GM03348 (cell line): ENCODE results near the gene CEACAM20.
"Not testable (repeated sequence)": the region's sequence is repeated elsewhere in the genome, so short reads cannot be mapped to it uniquely, and the experiment has no call there.

Experiments used
- DNase-seq: peaks from one replicate; pipeline ENCODE4 v3.0.0; 2012; ENCODE audit warnings: low spot score

Gene CEACAM20

GRCh38 chr19:44548736-44549135 is 19.3 kb upstream of the CEACAM20 start:
- DNase-seq, result peak; percentile 25

- no peak for DNase-seq
These were observed 14.6 kb upstream of the CEACAM20 start for GRCh38 chr19:44544031-44544430.

GRCh38 chr19:44542671-44543070 is 13.2 kb upstream of the CEACAM20 start:
- no peak for DNase-seq

GRCh38 chr19:44540736-44541135 is 11.3 kb upstream of the CEACAM20 start:
- DNase-seq, result no peak

- DNase-seq, result no peak
These were observed 10.5 kb upstream of the CEACAM20 start for GRCh38 chr19:44539991-44540390.

DNA sequence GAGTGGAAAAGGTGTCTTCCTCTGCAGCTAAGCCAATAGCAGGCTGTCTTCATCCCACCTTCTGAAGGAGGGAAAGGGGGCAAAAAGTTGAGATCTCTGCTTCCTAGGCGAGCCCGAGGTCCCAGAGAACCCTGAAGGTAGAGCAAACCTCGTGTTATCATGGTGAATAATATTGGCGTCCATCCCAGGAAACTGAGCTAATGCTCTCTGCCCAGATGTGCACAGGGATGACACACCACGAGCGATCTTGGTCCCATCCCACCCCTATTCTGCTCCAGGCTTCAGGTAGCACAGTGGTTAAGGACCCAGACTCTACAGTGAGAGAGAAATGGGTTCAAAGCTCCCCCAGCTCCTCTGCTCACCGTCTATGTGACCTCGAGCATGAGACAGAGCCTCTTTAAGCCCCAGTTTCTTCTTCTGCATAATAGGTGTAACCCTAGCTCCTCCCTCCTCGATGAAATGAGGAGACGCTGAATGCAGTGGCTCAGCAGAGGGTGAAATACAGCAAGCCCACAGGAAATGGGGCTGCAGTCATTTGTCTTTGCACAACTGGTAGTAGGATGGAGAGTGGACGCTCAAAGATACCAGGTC is 9.9 kb upstream of the CEACAM20 start:
- peak; percentile 29 for DNase-seq

DNA sequence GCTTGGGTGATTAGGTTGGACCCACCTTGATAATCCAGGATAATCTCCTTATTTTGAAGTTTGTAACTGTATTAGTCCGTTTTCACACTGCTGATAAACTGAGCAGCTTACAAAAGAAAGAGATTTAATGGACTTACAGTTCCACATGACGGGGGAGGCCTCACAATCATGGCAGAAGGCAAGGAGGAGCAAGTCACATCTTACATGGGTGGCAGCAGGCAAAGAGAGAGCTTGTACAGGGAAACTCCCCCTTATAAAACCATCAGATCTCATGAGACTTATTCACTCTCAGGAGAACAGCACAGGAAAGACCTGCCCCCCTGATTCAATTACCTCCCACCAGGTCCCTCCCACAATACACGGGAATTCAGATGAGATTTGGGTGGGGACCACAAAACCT is 5.9 kb upstream of the CEACAM20 start:
- not testable (repeated sequence) for DNase-seq

GRCh38 chr19:44532819-44533218 is 3.3 kb upstream of the CEACAM20 start:
- no peak for DNase-seq

- DNase-seq, result no peak
These were observed 1.3 kb upstream of the CEACAM20 start for GRCh38 chr19:44530777-44531176.

- no peak for DNase-seq
These were observed 1.9 kb downstream of the CEACAM20 start for GRCh38 chr19:44527554-44527953.

DNA sequence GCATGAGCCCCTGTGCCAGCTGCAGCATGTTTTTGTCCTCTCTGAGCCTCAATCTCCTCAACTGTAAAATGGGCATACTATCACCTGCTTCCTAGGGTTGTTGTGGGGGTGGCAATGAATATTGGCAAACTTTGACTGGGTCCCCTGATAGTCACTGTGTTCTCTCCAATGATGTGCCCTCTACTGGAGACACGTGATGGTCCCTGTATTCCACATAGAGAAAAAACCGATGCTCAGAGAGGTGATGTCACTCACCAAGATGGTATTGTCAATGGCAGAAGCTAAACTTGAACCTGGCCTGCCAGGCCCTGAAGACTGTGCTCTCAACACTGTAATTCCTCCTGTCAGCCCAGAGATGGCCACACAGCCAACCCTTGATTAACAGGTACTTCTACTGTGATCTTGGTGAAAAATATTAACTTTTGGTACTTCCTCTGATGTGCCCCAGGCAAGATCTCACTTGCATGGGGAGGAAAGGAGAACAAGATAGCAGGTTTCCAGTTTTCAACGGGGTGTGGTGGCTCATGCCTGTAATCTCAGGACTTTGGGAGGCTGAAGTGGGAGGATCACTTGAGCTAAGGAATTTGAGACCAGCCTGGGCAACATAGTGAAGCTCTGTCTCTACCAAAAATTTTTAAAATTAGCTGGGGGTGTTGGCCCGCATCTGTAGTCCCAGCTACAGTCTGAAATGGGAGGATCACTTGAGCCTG is 3.6 kb downstream of the CEACAM20 start:
- no peak for DNase-seq

DNA sequence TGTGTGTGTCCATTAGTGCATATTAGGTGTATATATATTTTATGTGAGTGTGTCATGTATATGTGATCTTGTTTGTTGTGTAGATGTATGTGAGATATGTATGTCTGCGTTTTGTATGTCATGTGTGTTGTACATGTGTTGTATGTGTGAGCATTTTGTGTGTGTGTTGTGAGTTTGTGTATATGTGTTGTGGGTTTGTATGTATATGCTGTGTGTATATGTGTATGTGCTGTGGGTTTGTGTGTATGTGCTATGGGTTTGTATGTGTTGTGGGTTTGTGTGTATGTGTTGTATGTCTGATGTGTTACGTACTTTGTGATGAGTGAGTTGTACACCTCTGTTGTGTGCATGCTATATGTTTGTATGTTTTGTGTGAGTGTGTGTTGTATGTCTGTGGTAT is 8.1 kb downstream of the CEACAM20 start:
- DNase-seq, result no peak

- no peak for DNase-seq
These were observed 12.3 kb downstream of the CEACAM20 start for GRCh38 chr19:44517146-44517545.

DNA sequence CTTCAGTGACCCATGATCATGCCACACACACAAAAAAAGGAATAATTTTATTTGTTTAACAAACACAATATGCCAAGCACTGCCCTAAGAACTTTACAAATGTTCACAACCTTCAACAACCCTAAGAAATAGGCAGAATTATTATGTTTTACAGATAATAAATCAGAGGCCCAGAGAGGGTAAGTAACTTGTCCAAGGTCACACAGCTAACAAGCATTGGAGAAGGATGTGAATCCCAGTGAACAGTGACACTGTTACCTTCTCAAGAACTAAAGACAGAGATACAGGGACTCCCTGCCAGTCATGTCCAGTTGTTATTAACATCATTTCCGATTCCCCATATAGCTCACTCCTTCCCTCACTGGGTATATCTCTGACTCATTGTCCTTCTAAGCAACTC is 13.6 kb downstream of the CEACAM20 start:
- DNase-seq, result no peak

DNA sequence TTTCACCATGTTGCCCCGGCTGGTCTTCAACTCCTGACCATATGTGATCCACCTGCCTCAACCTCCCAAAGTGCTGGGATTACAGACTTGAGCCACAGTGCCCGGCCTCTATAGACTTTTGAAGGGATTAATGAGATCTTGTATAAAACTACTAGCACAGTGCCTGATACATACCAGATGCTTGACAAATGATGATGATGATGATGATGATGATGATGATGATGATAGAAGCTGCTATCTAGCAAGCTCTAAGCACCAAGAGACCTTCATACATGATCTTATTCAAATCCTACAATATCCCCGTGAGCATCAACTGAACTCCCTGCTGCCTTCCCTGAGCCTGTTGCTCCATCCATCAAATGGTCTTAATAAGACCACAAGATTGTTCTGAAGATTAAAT is 14.4 kb downstream of the CEACAM20 start:
- no peak for DNase-seq

- peak; percentile 62 for DNase-seq
These were observed 16.9 kb downstream of the CEACAM20 start for GRCh38 chr19:44512326-44513298.

DNA sequence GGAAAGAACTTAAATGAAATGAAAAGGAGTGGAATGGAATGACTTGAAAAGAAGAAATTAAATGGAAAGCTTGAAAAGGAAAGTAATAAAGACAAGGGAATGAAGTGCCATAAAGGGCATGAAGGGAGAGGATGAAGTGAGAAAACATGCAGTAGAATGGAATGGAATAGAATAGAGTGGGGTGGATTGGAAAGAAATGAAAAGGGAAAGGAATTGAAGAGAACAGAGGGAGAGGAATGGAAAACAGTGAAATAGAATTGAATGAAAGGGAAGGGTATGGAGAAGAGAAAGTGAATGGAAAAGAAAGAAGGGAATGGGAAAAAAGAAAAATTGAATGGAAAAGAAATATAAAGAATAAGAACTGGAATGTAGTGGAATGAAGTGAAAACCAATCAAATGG is 20.0 kb downstream of the CEACAM20 start:
- no peak for DNase-seq

- DNase-seq, result peak; percentile 97
These were observed 29.2 kb downstream of the CEACAM20 start, which contains the start of gene ZNF180 for GRCh38 chr19:44499962-44500949. Gene ZNF180 (minus strand): TSS chr19:44500522. CDS start chr19:44497334, 3,188 bp downstream.

DNA sequence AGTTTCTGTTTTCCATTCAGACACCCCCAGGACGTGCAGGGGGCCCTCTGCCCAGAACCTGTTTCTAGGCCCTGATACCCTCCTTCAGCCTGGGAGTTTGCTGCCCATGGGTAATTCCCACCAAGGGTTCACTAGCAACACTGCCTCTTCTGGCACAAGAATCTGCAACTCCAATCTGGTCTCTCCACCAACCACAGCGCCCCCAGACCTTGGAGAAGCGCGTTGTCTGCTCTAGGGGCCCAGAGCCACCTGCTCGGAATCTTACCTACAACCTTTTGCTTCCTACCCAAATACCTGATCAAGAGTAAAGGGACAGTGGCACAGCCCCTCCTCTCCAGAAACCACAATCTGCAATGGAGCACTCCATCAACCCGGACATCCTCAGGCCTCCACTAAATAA is 29.9 kb downstream of the CEACAM20 start:
- DNase-seq, result no peak

DNA sequence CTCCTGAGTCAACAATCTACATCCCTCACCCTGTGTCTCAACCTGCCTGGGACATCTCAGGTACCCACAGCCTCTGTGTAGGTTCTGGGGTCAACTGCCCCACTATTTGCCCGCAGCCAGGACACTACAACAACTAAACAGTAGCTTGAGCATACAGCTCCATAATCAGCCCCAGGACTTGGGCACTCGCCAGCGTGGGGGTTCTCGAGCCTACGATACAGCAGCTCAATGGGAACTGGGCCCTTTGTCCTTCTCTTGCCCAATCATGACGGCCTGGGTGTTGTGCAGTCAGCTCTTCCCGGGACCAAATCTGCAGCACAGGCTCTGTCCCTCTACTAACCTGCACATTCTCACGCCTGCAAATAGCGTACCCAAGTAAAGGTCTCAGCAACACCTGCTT is 30.5 kb downstream of the CEACAM20 start:
- no peak for DNase-seq

- DNase-seq, result no peak
These were observed 32.8 kb downstream of the CEACAM20 start for GRCh38 chr19:44496711-44497110.
